Fibroblast of lung (primary cell): ENCODE measurements around the gene MARK3.

Source experiments
- EZH2 ChIP-seq: IDR thresholded peaks from 2 replicates; pipeline ENCODE4 v1.5.1; 2012; ENCODE audit warnings: low read length, control low read depth, mild to moderate bottlenecking; ENCODE audit errors: missing control alignments
- TF ChIP-seq, protein P1 (sequence below), 2 donors: IDR thresholded peaks in 1 of 2; conservative IDR thresholded peaks in 1 of 2; 1 replicate in 1 of 2; 2 replicates in 1 of 2; pipeline ENCODE4 v1.5.1; 2011 to 2012; ENCODE audit warnings: low read length in 2 of 2, control low read depth in 1 of 2, inconsistent platforms in 1 of 2, low read depth in 1 of 2, mild to moderate bottlenecking in 1 of 2

DNA sequence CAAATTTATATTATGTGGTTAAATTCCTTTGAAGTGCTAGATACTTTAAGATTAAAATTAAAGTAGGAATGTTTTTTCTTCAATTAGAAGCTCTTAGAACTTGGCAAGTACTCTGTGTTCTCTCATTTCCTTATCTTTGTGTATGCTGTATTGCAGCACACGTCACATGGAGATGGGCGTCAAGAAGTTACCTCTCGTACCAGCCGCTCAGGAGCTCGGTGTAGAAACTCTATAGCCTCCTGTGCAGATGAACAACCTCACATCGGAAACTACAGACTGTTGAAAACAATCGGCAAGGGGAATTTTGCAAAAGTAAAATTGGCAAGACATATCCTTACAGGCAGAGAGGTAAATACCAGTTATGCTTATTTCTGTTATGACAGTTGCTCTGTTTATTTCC is 19.7 kb downstream of the MARK3 start:
- TF ChIP-seq, protein P1, sequence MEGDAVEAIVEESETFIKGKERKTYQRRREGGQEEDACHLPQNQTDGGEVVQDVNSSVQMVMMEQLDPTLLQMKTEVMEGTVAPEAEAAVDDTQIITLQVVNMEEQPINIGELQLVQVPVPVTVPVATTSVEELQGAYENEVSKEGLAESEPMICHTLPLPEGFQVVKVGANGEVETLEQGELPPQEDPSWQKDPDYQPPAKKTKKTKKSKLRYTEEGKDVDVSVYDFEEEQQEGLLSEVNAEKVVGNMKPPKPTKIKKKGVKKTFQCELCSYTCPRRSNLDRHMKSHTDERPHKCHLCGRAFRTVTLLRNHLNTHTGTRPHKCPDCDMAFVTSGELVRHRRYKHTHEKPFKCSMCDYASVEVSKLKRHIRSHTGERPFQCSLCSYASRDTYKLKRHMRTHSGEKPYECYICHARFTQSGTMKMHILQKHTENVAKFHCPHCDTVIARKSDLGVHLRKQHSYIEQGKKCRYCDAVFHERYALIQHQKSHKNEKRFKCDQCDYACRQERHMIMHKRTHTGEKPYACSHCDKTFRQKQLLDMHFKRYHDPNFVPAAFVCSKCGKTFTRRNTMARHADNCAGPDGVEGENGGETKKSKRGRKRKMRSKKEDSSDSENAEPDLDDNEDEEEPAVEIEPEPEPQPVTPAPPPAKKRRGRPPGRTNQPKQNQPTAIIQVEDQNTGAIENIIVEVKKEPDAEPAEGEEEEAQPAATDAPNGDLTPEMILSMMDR (conservative IDR thresholded peaks at IDR 0.05 in 1 of 2, IDR thresholded peaks at IDR 0.05 in 1 of 2; ENCODE audit: low read depth in 1 of 2, low read length in 2 of 2), result no peak
- TF ChIP-seq EZH2, result no peak
